NB4 (cell line): ENCODE data around the gene MAP3K4.

Experiments used
- CTCF ChIP-seq: IDR thresholded peaks from one replicate; pipeline ENCODE4 v1.5.1; 2012; ENCODE audit warnings: low read depth, low read length
- POLR2A ChIP-seq: IDR thresholded peaks from 2 replicates; pipeline ENCODE4 v1.6.1; 2011; ENCODE audit warnings: mild to moderate bottlenecking; ENCODE audit not compliant: insufficient read length; ENCODE audit errors: extremely low read depth

- no peak for TF ChIP-seq CTCF
- TF ChIP-seq POLR2A: no peak
These were observed 119.7 kb downstream of the MAP3K4 start for GRCh38 chr6:161111261-161111660.
